GM21423 (cell line): Measurements from ENCODE around the gene PRR5L.
"Not testable (repeated sequence)": the region's sequence is repeated elsewhere in the genome, so short reads cannot be mapped to it uniquely, and the experiment has no call there.

Experiments used
- ATAC-seq: cut with Tn5 transposase; IDR thresholded peaks from one replicate; pipeline ENCODE4 v1.9.1; 2021; ENCODE audit warnings: mild to moderate bottlenecking, moderate library complexity; ENCODE audit not compliant: unreplicated experiment

Gene PRR5L

GRCh38 chr11:36280531-36280930 is 15.6 kb upstream of the PRR5L start:
- ATAC-seq = no peak

- ATAC-seq = no peak
Observed at GRCh38 chr11:36281850-36282249, 14.2 kb upstream of the PRR5L start.

DNA sequence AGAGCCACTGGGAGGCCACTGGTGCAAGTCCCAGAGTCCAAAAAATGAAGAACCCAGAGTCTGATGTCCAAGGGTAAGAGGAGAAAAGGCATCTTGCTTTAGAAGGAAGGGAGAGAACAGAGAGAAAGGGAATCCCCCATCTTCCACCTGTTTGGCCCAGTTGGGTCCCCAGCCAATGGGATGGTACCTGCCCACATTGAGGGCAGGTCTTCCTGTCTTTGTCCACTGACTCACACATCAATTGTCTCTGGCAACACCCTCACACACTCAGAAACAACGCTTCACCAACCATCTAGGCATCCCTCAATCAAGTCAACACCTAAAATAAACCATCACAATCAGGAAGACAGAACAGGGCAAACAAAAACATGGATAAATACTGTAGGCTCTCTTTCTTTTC is 13.2 kb upstream of the PRR5L start:
- no peak for ATAC-seq

DNA sequence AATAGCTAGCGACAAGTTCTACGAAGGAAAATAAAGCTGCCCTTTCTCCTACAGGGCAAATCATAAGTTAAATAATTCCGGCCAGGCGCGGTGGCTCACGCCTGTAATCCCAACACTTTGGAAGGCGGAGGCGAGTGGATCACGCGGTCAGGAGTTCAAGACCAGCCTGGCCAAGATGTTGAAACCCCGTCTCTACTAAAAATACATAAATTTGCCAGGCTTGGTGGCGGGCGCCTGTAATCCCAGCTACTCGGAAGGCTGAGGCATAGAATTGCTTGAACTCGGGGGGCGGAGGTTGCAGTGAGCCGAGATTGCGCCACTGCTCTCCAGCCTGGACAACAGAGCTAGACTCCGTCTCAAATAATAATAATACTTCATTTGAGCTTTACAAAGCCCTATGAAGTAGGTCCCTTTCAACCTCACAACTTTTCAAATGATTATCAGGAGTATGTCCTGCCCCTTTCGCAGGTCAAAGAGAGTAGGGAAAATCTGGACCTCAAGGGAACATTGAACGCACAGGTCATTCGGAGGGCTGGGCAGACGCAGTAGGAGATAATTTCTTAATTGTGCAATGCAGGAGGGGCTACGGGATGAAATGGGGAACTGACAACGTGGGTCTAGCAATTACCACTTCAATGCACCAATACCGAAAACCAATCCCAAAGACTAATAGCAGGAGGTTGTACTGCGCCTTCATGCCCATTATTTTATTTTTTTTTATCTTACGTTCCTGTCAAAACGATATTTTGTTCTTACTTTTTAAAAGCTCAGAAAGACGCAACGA is 7.5 kb upstream of the PRR5L start:
- ATAC-seq = no peak

DNA sequence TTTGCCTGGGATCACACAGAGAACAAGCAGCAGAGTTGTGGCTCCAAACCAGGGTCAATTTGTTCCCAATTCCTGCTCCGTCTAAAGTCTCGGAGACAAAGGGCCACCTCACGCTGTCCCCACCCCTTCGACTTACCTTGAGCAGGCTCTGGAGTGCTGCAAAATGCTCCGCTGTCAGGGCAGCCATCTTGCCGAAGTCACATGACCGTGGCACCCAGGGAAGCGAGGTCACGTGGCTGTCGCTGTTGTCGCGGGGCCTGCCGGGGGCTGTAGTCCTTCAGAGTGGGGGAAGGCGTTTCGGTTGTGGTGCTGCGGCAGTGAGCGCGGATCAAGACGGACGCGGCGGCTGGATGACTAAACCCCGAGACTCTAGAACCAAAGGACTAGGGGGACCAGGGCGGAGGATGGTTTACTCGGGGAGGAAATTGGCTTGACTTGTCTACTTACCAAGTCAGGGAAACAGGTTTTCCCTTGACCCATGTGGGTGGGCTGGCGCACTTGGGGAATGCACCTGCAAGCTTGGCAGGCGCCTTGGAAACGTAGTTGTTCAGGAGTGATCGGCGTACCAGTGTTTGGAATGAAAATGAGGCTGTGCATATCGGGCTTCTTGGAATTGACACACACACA is 6.7 kb upstream of the PRR5L start, which contains the start of gene COMMD9:
COMMD9 (minus strand) TSS at position 199 of the 627 bp plus-strand sequence; CDS start at position 187, 12 bp downstream.
- ATAC-seq = peak; percentile 99

DNA sequence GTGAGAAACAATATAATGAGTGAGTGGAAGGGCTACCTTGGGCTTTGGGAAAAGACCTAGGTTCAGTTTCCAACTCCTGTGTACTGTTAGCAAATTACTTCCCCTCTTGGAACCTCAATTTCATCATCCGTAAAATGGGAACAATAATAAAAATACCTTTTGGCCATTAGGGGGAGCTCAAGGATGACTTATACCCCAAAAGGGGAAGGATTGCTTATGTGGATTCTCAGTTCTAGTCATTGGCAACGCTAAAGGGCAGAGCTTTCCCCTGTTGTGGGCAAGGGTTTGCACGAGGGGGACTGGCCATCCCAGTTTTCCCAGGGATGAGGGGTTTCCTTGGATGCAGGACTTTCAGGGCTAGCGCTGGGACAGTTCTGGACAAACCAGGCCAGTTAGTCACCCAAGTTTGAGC is 3.8 kb upstream of the PRR5L start:
- ATAC-seq = peak; percentile 25

DNA sequence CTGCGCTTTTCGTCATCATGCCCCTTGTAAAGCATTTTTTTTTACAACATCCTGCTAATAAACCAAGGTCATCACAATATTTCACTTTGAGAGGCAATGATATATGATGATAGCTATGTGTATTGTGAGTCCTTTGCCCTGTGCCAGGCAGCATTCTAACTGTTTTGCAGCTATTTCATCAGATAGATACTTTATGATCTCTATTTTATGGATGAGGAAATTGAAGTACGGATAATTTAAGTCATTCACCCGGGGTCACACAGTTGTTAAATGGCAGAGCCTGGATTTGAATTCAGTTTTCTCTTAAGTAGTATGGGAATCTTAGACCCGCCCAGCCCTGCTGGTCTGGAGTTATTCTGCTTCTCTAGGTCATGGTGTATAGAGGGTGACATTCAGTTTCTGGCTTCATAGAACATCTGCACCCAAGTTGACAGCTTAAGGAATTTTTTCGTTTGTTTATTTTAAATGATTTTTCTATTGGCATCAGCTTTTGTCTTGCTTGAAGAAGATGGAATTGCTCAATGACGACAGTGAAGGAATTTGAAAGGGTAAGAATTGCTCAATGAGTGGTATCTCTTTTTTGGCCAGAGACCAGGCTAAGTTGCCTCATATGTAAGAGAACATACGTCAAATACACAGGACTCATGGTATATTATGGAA is 926 bp downstream of the PRR5L start:
- ATAC-seq = no peak

- no peak for ATAC-seq
Observed at GRCh38 chr11:36300650-36301049, 4.6 kb downstream of the PRR5L start.

- ATAC-seq = no peak
Observed at GRCh38 chr11:36304351-36304750, 8.3 kb downstream of the PRR5L start.

DNA sequence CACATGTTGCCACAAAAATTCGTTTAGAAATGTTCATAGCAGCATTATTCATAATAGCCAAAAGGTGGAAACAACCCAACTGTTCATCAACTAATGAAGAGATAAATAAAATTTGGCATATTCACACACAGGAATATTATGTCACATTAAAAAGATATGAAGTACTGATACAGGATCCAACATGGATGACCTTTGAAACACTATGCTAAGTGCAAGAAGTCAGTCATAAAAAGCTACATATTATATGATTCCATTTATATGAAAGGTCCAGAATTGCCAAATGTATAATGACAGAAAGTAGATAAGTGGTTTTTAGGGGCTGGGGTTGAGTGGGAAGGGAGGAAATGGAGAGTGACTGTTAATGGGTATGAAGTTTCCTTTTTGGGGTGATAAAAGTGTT is 9.0 kb downstream of the PRR5L start:
- no peak for ATAC-seq

- no peak for ATAC-seq
Observed at GRCh38 chr11:36306888-36307287, 10.8 kb downstream of the PRR5L start.

DNA sequence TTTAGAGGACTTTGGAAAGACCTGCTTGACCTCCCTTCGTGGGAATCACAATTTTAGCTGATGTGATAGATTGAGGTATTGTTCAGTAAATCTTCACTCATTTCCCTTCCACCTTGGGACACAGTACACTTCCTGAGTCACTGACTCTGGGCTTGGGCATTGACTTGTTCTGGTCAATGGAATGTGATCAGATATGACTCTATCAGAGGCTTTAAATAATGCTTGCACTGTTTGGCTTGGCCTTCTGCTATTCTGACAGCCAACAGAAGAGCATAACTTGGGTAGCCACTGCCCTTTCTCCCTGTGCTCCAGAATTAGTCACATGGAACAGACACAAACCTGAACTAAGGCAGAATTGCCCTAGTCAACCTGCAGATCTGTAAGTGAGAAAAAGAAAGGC is 12.5 kb downstream of the PRR5L start:
- ATAC-seq = no peak

- no peak for ATAC-seq
Observed at GRCh38 chr11:36309779-36310178, 13.7 kb downstream of the PRR5L start.

DNA sequence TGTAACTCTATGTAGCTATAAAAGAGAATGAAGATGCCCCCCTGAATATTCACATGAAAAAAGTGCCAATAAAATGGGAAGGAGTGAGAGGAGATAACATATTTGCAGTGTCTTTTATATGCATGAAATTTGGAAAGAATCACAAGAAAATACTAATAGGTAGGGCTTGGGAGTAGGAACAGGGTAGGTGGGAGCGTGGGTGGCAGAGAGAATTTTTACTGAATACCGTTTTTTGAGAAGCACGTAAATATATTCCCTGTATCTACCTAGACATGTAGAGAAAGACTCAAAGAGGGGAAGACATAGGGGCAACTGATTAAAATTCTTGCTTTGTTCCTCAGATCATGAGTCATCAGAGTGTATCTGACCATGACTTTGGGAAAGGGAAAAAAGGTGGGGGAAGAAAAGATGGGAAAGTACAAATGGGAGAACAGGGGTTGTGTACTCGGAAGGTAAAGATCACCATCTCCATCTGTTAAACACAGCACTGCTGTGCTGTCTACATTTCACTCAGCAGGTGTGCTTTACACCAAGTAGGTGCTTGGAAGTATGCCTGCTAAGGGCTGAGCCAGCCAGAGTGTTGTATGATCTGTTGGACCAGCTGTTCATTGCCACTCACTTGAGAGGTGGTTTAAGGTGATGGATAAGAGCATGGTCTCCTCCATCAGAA is 16.0 kb downstream of the PRR5L start:
- no peak for ATAC-seq

- ATAC-seq = no peak
Observed at GRCh38 chr11:36312611-36313472, 16.8 kb downstream of the PRR5L start.

DNA sequence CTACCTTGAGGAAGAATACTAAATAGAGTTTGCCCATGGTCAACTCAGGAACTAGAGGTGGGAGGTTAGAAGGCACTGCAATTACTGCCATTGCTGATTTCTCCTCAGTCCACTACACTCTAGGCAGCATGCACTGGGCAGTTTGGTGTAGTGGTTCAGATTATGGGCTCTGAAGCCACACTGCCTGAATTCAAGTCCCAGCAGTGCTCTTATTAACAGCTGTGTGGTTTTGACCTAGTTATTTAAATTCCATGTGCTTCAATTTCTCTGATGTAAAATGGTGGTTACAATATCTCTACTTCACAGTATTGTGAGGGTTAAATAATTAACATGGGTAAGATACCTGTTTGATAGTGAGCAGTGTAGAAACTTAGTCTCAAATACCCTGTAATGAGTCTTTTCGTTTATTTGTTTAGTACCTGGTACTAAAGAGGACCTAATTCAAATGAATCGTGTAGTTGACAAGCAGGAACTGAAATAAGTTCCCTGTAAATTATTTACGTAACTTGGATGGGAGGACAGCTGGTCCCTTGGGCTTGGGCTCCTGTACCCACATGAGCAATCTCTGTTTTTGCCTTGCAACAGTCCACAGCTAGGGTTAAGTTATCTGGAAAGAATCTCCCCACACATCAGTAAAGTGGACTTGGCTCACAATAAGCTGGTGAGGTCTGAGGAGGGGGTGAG is 17.8 kb downstream of the PRR5L start:
- ATAC-seq = peak; percentile 73

- ATAC-seq = no peak
Observed at GRCh38 chr11:36314434-36314767, 18.3 kb downstream of the PRR5L start.

GRCh38 chr11:36316049-36316448 is 20.0 kb downstream of the PRR5L start:
- ATAC-seq = no peak

GRCh38 chr11:36317992-36318391 is 21.9 kb downstream of the PRR5L start:
- ATAC-seq = no peak

- ATAC-seq = not testable (repeated sequence)
Observed at GRCh38 chr11:36324956-36325355, 28.9 kb downstream of the PRR5L start.
